Measurements from ENCODE around the gene KBTBD12.

KBTBD12 gene

DNA sequence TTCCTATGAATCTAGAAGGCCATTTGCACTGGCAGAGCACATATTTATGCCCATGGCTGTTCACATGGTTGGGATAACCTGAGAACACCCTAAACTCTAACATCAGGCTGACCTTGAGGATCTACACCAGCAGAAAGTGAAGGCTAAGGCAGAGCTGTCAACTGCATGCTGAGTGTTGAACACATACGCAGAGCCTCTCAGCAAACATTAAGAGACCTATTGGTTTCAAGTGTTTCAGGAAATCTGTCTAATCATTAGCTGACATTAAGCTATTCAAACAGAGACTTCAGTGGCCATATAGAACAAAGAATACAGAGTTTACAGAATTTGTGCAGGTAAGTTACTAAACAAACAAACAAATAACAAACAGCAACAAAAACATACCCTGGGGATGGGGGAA lies 121.1 kb downstream of the KBTBD12 start:
- no peak for DNase-seq

Data from retina (tissue), 1 donor.